ENCODE results near the gene BAG1. TPM values are rescaled to one million over a fixed set of nuclear protein-coding genes. Genes with fewer than 3 reads are reported as not detected.

The BAG1 gene
- total and polyA plus RNA-seq, 2 experiments from 2014 or later = 44.7 to 55.4 TPM

DNA sequence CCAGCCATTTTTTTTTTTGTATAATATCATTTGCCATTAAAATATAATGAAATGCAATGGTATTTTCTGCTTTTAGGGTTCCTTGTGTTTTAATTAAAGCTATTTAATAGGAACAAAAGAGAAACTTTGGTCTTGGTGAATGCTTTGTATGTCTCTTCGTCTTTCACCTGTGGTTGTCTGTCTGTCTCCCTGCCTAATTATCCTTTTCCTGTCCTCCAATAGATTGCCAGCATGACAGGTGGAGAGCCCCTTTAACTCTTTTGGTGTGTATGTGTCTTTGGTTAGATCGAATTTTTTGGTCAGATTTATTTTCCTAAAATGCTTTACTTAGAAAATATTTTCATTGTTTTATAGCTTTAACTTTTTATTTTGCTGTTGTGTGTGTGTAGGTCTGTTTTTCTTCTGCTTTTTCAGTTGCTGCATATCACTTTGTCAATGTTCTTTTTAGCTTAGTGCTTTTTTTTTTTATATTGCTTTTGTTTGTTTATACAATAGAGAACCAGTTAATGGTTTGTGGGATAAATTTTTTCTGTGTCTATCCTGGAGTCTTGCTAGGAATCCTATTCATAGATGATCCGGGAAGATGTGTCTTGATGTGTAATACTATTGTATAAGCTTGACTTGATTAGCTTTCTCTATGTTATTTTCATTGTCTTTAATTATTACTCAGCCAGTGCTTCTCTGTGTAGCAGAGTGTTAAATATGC lies 8.9 kb upstream of the BAG1 start (continued):
- TF ChIP-seq ETS1 (IDR thresholded peaks at IDR 0.05) (no peak), ZNF114 (CRISPR knock-in tag; IDR thresholded peaks at IDR 0.05) (no peak), STAT1 (IDR thresholded peaks at IDR 0.05; ENCODE audit: unreplicated experiment) (no peak), EZH2phosphoT487 (IDR thresholded peaks at IDR 0.05; ENCODE audit: unreplicated experiment) (no peak), JUNB (IDR thresholded peaks at IDR 0.05; ENCODE audit: unreplicated experiment) (no peak), EZH2 (IDR thresholded peaks at IDR 0.05; ENCODE audit: low read depth, unreplicated experiment) (no peak), POLR2AphosphoS5 (IDR thresholded peaks at IDR 0.05; ENCODE audit: low read depth) (no peak)
- TF ChIP-seq, protein P1, sequence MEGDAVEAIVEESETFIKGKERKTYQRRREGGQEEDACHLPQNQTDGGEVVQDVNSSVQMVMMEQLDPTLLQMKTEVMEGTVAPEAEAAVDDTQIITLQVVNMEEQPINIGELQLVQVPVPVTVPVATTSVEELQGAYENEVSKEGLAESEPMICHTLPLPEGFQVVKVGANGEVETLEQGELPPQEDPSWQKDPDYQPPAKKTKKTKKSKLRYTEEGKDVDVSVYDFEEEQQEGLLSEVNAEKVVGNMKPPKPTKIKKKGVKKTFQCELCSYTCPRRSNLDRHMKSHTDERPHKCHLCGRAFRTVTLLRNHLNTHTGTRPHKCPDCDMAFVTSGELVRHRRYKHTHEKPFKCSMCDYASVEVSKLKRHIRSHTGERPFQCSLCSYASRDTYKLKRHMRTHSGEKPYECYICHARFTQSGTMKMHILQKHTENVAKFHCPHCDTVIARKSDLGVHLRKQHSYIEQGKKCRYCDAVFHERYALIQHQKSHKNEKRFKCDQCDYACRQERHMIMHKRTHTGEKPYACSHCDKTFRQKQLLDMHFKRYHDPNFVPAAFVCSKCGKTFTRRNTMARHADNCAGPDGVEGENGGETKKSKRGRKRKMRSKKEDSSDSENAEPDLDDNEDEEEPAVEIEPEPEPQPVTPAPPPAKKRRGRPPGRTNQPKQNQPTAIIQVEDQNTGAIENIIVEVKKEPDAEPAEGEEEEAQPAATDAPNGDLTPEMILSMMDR (conservative IDR thresholded peaks at IDR 0.05; ENCODE audit: low read depth in 2 of 2) = no peak

DNA sequence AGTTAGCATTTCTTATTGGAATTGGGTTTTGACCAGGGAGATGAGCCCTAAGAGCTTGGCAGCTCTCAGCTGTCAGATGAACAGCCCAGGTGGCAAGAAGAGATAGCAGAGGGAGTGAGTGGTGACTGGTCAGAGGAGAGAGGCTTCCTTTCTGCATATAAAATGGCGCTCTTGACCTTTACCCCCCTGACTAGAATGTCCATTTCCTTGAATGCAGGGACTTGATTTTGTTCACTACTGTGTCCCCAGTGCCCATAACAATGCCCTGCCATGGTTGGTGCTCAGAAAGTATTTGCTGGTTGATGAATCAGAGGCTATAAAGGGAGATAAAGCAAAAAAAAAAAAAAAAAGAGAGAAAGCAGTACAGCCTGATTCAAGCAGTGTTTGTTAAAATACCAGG lies 7.6 kb upstream of the BAG1 start:
- no peak overlapping the region for H2AFZ ChIP-seq
- peaks cover 5% of the 10 kb centered on the region for H4K20me1 ChIP-seq (replicated peaks; ENCODE audit: insufficient read depth)
- Mint-ChIP-seq H3K27me3 (ENCODE audit: insufficient read depth, low read depth, poor library complexity) (peaks cover 1% of the 10 kb centered on the region), H3K4me1 (no peaks in the 10 kb centered on the region), H3K4me3 (no peak overlapping the region), H3K36me3 (ENCODE audit: low read depth) (peaks cover 39% of the 10 kb centered on the region), H3K27ac (no peak overlapping the region), H3K9me3 (no peaks in the 10 kb centered on the region)
- H3K27me3 ChIP-seq (ENCODE audit: insufficient read depth) = no peaks in the 10 kb centered on the region
- H3K9me2 ChIP-seq (ENCODE audit: insufficient read depth) = no peaks in the 10 kb centered on the region
- H3K4me3 ChIP-seq = no peak overlapping the region
- H3K36me3 ChIP-seq (ENCODE audit: insufficient read depth) = peaks cover 45% of the 10 kb centered on the region
- no peak for TF ChIP-seq ZNF331 (CRISPR knock-in tag; IDR thresholded peaks at IDR 0.05; ENCODE audit: low read depth)
- DNase-seq (ENCODE audit: low spot score) = no peak
- no peak overlapping the region for H3K27ac ChIP-seq (ENCODE audit: low read depth)
- H3F3A ChIP-seq (replicated peaks; ENCODE audit: low read depth) = no peaks in the 10 kb centered on the region
- no peaks in the 10 kb centered on the region for H3K4me1 ChIP-seq (ENCODE audit: insufficient read depth)
- H3K4me2 ChIP-seq = no peak overlapping the region
- no peak for ATAC-seq
- peaks cover 9% of the 10 kb centered on the region for H3K79me2 ChIP-seq (replicated peaks; ENCODE audit: insufficient read depth)

- Histone ChIP-seq H3K27me3 (ENCODE audit: insufficient read depth) (no peaks in the 10 kb centered on the region), H2AFZ (no peak overlapping the region), H3K4me1 (ENCODE audit: insufficient read depth) (peaks cover 5% of the 10 kb centered on the region; the same call in 1 of the 2 replicates), H3K4me3 (no peak overlapping the region), H3F3A (replicated peaks; ENCODE audit: low read depth) (no peaks in the 10 kb centered on the region), H3K27ac (ENCODE audit: low read depth) (no peak overlapping the region), H3K9me2 (ENCODE audit: insufficient read depth) (no peaks in the 10 kb centered on the region), H4K20me1 (replicated peaks; ENCODE audit: insufficient read depth) (peaks cover 5% of the 10 kb centered on the region), H3K79me2 (replicated peaks; ENCODE audit: insufficient read depth) (peaks cover 19% of the 10 kb centered on the region), H3K36me3 (ENCODE audit: insufficient read depth) (peaks cover 41% of the 10 kb centered on the region), H3K4me2 (no peak overlapping the region)
- H3K9me3 Mint-ChIP-seq = no peaks in the 10 kb centered on the region
- peaks cover 34% of the 10 kb centered on the region for H3K36me3 Mint-ChIP-seq (ENCODE audit: low read depth)
- peaks cover 2% of the 10 kb centered on the region for H3K27me3 Mint-ChIP-seq (ENCODE audit: insufficient read depth, low read depth, poor library complexity)
- DNase-seq (ENCODE audit: low spot score) = no peak
- peaks cover 2% of the 10 kb centered on the region; the same call in 1 of the 3 replicates for H3K4me1 Mint-ChIP-seq
- no peak for ATAC-seq
- no peak overlapping the region for H3K4me3 Mint-ChIP-seq
- H3K27ac Mint-ChIP-seq = no peak overlapping the region
- TF ChIP-seq EZH2 (IDR thresholded peaks at IDR 0.05; ENCODE audit: low read depth, unreplicated experiment) = no peak
- no peak for TF ChIP-seq ETS1 (IDR thresholded peaks at IDR 0.05)
- no peak for TF ChIP-seq JUNB (IDR thresholded peaks at IDR 0.05; ENCODE audit: unreplicated experiment)
- TF ChIP-seq ZNF114 (CRISPR knock-in tag; IDR thresholded peaks at IDR 0.05) = no peak
- TF ChIP-seq STAT1 (IDR thresholded peaks at IDR 0.05; ENCODE audit: unreplicated experiment) = no peak
- no peak for TF ChIP-seq POLR2AphosphoS5 (IDR thresholded peaks at IDR 0.05; ENCODE audit: low read depth)
Observed at GRCh38 chr9:33270146-33270545, 5.6 kb upstream of the BAG1 start.
